HG03457 (cell line): Measurements from ENCODE around the gene EDAR.

Experiments used
- ATAC-seq: cut with Tn5 transposase; IDR thresholded peaks from one replicate; pipeline ENCODE4 v1.9.1; 2021; ENCODE audit warnings: moderate number of reproducible peaks; ENCODE audit not compliant: unreplicated experiment

The EDAR gene

DNA sequence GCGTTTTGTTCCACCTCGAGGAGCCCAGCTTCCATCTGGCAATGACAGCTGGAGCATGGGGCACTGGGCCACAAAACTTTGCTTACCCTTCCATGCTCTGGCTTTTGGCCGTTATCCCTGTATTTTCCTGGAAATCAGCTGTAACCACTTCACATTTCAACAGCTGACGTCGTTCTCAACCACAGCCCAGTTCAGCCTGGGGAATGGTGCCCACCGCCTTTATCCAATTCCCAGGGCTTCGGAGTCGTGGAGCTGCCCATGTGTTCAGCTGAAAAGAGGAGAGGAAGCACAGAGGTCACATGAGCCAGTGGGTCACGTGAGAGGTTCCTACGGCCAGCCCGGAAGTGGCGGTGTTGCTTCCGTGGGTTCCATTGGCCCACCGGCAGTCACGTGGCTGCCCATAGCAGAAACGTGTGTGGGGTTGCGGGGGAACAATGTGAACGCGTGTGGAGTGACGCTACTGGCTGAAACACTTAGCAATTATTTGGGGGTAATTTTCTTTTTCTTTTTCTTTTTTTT, 16.7 kb upstream of the EDAR start:
- no peak for ATAC-seq

- ATAC-seq = no peak
Measured at GRCh38 chr2:109001201-109001600, 12.2 kb upstream of the EDAR start.

GRCh38 chr2:109000738-109001137, 11.7 kb upstream of the EDAR start:
- no peak for ATAC-seq

GRCh38 chr2:108998911-108999310, 9.9 kb upstream of the EDAR start:
- no peak for ATAC-seq

GRCh38 chr2:108994178-108994577, 5.2 kb upstream of the EDAR start:
- no peak for ATAC-seq

DNA sequence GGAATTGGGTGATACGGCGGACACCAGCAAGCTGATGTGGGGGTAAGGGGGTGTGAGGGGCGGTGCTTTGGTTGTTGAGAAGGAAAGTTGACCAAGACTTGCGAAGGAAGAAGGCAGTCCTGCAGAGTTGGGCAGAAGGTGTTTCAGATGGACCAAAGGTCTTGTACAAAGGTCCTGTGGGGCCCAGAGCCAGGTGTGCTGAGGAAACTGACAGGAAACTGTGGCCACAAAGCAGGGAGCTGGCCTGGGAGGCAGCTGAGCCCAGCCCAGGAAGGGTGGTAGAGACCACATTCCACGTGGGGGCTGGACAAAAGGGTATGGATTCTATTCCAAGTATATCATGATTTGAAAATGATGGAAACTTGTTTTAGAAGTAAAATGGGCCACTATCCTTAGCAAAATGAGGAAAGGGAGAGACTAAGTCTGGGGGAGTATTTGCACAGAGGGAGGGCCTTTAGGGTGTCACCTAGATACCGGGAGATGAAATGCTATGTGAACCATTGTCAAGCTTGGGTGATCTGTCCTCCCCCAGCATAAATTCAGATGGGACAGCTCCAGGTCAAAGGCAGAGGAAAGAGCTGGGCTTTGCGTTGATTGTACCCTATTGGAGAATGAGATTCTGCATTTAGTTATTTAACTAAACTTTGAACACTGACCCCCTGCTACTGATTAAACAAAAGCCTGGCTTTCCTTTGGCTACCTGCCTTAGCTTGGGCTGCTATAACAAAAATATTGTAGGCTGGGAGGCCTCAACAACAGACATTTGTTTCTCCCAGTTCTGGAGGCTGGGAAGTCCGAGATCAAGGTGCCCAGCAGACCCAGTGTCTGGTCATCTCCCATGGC, 4.3 kb upstream of the EDAR start:
- ATAC-seq = no peak

DNA sequence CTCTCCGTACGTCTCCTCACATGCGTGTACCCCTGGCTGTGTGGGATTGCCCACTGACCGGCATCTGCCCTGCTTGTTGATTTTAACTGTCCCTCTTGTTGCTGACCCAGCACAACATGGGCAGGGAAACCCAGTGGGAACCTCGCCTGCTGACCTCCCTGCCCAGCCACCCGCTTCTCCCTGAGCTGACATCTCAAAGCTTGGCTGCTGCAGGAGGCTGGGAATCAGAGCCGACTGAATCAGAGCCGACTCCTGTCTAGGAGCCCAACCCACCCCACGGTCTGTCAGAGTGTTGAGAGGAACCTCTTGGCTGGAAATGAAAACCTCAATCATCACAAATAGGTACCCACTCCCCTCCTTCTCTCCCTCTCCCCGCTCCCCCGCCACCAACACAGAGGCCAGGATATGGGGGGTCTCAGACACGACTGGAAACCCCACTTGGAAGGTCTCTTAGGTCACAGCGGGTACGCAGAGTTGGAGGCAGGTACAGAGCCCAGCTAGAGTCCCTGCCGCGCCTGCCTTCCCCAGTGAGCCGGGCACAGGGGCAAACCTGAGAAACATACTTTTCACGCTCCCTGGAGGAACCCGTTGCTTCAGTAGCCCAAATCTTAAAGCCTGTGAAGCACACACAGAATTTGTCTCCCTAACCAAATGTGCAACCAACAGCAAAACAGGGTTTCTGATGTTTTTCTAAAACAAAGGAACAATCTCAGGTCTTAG, 784 bp downstream of the EDAR start:
- no peak for ATAC-seq

GRCh38 chr2:108986916-108987510, 2.0 kb downstream of the EDAR start:
- no peak for ATAC-seq

DNA sequence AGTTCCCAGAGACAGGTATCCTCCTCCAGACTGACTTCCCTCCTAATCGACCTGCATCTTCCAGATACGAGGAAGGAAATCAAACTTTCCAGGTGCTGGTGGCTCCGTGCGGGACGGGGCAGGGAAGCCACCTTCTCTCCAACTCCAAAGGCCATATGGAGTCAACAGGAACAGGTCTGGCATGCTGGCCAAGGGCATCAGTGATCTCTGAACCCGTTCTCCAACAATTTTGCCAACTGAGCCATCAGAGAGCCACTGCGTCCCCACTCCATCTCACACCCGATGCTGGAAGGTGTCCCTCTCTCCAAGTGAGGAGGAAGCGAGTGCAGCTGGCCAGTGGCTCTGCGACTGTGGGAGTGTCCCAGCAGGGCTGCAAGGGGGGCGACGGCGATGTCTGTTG, 5.4 kb downstream of the EDAR start:
- ATAC-seq = no peak

GRCh38 chr2:108983061-108983460, 6.0 kb downstream of the EDAR start:
- ATAC-seq = no peak

- ATAC-seq = no peak
Measured at GRCh38 chr2:108982259-108982679, 6.8 kb downstream of the EDAR start.

DNA sequence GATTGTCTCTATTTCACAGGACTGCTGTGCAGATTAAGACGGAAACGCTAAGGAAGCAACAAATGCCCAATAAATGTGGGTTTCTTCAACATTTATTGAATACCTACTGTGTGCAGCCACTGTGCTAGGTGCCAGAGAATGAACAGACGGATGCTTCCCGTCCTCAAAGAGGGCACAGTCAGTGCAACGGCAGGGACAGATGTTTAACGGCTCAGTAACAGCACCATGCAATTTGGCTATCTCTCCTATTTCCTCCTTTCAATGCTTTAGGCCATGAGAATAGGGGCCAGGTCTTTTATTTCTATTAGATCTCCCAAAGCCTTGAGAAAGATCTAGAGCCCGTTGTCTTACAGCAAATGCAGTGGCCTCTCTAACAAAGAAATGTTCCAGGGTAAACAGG, 7.2 kb downstream of the EDAR start:
- ATAC-seq = no peak

DNA sequence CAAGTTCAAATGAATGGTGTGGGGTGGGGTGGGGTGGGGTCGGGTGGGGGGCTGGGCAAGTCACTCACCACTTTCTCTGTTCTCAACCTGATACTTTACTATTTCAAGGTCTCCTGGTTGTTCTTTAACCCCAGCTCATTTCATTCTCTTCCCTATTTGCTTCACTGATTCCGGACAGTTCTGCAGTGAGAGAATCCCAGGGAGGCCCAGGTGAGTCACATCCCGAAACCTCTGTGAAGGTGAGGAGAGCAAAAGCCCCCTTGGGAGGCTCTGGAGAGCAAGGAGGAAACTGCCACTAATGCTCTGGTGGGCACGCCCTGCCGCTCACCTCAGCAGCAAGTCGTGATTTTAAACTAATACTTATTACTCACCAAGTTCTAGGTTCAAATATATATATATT, 8.9 kb downstream of the EDAR start:
- no peak for ATAC-seq

- no peak for ATAC-seq
Measured at GRCh38 chr2:108979461-108979860, 9.6 kb downstream of the EDAR start.

DNA sequence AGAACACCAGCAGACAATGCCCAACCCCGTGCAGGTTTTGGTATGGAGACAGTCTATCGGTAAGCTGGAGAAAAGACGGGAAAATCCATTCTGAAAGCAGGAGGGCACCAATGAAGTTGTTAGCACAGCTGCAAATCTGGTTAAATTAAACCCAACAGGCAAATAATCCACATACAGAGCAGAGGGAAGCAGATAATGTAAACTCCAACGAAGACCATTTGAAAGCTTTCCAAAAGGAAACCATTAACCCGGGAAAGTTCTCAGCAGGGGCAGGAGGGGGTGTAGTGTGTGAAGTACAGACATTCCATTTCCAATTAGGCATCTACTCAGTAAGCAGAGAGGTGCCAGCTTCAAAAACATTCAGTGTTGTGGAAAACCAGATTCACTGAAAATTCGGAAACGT, 10.3 kb downstream of the EDAR start:
- ATAC-seq = no peak

- no peak for ATAC-seq
Measured at GRCh38 chr2:108975613-108976435, 13.2 kb downstream of the EDAR start.

- ATAC-seq = no peak
Measured at GRCh38 chr2:108974674-108975073, 14.3 kb downstream of the EDAR start.

- ATAC-seq = no peak
Measured at GRCh38 chr2:108972663-108973062, 16.4 kb downstream of the EDAR start.

DNA sequence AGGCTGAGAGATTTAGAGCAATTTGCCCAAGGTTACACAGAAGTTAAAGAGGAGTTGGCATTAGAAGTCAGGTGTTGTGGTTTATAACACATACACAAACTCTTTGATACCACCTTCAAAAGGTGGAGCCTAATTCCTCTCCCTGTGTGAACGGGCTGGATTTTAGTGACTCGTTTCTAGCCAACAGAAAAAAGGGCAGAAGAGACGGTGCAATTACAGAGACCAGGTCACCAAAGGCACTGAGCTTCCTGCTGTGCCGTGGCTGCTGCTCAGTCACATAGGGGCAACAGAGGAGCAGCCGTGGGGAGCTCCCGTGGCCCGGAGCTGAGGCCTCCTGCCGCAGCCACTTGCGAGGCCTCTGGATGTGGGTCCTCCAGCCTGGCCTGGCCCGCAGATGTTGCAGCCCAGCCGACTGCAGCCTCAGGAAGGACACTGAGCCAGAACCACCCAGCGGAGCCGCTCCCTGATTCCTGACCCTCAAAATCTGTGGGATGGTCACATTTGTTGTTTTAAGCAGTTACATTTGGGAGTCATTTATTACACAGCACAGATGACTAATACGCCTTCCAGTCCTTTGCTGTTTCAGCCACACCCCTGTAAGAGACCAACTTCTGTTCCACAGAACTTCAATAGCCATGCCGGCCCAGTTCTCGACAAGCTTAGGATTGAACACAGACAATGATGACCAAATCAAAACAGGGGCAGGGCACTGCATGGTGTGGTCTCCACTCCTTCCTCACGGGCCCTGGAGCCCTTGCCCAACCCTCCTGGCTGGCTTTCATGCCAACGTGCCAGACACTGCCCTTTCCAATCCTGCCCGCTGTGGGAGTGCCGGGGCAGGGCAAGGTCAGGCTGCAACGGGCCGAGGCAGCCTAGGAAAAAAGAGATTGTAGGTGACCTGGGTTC, 17.1 kb downstream of the EDAR start:
- ATAC-seq = no peak

DNA sequence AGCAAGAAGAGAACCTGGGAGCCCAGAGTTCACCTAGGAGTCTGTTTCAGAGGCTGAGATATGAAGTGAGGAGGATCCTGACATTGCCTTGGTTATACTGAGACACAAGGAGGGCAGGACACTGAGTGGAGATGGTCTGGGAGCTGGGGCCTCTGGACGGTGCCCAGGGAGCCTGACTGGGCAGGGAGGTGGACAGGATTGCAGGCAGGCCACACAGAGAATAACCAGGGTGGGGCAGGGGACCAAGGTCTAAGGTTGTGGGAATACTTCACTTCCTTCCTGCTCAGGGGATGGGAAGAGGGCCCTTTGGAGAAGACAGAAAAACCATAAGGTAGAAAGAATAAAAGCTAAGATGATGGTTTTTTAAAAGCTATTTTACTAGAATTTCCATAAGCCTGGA, 18.7 kb downstream of the EDAR start:
- ATAC-seq = no peak
